ENCODE results near the gene PTPN4.

Gene PTPN4

GRCh38 chr2:120029672-120030640 lies 270.2 kb downstream of the PTPN4 start:
- DNase-seq: peak; percentile 46

GRCh38 chr2:120032297-120032696 lies 272.6 kb downstream of the PTPN4 start:
- DNase-seq: no peak
